Measurements from ENCODE around the gene EAPP.
"Not testable (repeated sequence)": the region's sequence is repeated elsewhere in the genome, so short reads cannot be mapped to it uniquely, and the experiment has no call there.

EAPP gene

DNA sequence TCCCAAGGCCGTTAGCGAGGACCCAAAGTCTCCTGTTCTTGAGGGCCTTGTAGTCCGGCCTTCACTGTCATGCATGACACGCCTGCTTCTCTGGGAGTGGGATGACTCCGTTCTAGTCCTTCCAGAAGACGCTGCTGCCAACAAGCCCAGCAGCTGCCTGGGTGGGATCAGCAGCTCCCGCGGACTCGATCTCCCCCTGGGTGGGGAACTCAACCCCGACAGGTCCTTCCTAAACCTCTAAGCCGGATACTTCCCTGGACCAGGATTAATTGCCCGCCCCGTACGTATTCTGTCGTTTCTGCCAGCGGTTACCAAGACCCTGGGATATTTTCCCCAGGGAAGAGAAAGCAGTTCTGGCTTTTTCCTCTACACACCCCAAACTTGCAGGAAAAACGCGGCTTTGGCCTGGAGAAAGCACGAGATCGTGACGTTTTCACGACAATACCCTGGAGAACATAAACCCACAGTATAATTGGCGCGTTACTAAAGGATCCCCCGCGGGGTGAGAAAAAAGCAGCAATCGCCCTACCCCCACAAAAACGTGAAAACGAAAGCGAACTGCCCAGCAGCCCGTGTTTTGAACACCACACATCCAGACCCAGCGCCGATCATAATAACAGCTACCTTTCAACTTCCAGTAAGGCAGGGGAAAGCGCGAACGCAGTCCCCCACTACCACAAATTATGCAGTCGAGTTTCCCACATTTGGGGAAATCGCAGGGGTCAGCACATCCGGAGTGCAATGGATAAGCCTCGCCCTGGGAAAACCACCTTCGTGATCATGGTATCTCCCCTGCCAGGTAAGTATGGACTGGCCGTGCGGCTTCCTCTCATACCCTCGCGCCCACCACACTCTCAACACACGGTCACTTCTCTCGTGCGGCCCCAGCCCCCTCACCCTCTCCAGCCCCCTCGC is 16.3 kb upstream of the EAPP start:
- not testable (repeated sequence) for H3K9me3 ChIP-seq (ENCODE audit: control insufficient read depth in 2 of 2, low read length in 2 of 2); H3K4me3 ChIP-seq (ENCODE audit: low read length in 2 of 2); H3K36me3 ChIP-seq (ENCODE audit: control insufficient read depth in 2 of 2, insufficient read depth in 2 of 2, low read length in 2 of 2); H3K9ac ChIP-seq (ENCODE audit: low read depth in 1 of 2, low read length in 2 of 2); H3K27ac ChIP-seq (ENCODE audit: low read depth in 2 of 2, low read length in 2 of 2); H3K4me1 ChIP-seq (ENCODE audit: control insufficient read depth in 2 of 2, insufficient read depth in 2 of 2, low read length in 2 of 2); H3K27me3 ChIP-seq (ENCODE audit: control insufficient read depth in 2 of 2, insufficient read depth in 2 of 2, low read length in 2 of 2)

DNA sequence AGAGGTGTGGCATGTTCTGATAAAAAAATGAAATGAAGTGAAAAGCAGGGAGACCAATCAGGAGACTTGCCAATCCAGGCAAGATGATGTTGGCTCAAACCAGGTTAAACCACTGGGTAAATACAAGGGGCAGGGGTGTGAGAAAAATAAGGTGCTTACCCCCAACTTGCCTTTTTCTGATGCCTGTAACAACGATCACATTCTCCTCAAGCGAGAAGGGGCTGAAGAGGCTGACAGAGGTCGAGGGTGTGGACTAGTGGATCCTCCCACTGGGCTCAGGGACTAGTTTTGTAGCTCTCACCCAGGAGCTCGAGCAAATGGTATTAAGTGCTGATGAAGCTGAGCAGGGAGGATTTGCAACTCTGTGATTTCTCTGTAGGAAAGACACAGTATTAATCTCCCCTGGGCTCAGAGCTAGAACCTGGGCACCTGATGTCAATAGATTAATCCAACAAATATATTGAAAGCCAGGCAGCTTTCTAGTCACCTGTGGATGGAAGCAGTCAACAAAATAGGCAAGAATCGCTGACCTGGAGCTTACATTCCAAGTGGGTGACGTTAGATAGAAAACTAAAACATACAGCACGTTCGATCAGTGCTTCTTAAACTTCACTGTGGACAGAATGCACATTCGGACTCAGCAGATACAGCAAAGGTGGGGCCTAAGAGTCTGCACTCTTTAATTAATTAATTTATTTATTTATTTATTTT is 15.2 kb upstream of the EAPP start:
- peak overlapping the region in 1 of 2 donors; percentile 32 for H3K9ac ChIP-seq (ENCODE audit: low read depth in 1 of 2, low read length in 2 of 2)
- H3K4me1 ChIP-seq (ENCODE audit: control insufficient read depth in 2 of 2, insufficient read depth in 2 of 2, low read length in 2 of 2): peaks cover 0 to 7% of the 10 kb centered on the region in 2 donors
- peak overlapping the region in 1 of 2 donors; percentile 20 for H3K27ac ChIP-seq (ENCODE audit: low read depth in 2 of 2, low read length in 2 of 2)
- no peaks in the 10 kb centered on the region for H3K27me3 ChIP-seq (ENCODE audit: control insufficient read depth in 2 of 2, insufficient read depth in 2 of 2, low read length in 2 of 2)
- peak overlapping the region in 1 of 2 donors; percentile 58 for H3K4me3 ChIP-seq (ENCODE audit: low read length in 2 of 2)
- no peaks in the 10 kb centered on the region for H3K9me3 ChIP-seq (ENCODE audit: control insufficient read depth in 2 of 2, low read length in 2 of 2)
- H3K36me3 ChIP-seq (ENCODE audit: control insufficient read depth in 2 of 2, insufficient read depth in 2 of 2, low read length in 2 of 2): no peaks in the 10 kb centered on the region

DNA sequence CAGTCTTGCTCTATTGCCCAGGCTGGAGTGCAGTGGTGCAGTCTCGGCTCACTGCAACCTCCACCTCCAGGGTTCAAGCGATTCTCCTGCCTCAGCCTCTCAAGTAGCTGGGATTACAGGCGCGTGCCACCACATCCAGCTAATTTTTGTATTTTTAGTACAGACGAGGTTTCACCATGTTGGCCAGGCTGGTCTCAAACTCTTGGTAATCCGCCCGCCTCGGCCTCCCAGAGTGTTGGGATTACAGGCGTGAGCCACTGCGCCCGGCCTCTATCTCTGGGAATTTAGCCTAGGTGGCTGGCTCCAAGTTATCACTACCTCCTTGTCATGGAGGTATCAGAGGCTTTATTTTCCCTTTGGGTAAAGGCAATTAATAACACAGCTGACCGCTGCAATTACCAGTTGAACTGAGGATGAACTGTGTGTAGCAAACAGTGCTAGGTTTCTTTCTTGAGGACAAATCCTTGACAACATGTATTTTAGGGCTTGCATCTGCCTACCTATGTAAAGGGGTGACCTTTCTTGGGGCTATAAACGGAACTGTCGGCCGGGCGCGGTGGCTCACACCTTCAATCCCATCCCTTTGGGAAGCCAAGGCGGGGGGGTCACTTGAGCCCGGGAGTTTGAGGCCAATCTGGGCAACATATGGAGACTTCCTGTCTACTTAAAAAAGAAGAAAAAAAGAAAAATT is 9.9 kb upstream of the EAPP start:
- not testable (repeated sequence) for H3K9ac ChIP-seq (ENCODE audit: low read depth in 1 of 2, low read length in 2 of 2); H3K36me3 ChIP-seq (ENCODE audit: control insufficient read depth in 2 of 2, insufficient read depth in 2 of 2, low read length in 2 of 2); H3K9me3 ChIP-seq (ENCODE audit: control insufficient read depth in 2 of 2, low read length in 2 of 2); H3K4me3 ChIP-seq (ENCODE audit: low read length in 2 of 2); H3K4me1 ChIP-seq (ENCODE audit: control insufficient read depth in 2 of 2, insufficient read depth in 2 of 2, low read length in 2 of 2); H3K27ac ChIP-seq (ENCODE audit: low read depth in 2 of 2, low read length in 2 of 2); H3K27me3 ChIP-seq (ENCODE audit: control insufficient read depth in 2 of 2, insufficient read depth in 2 of 2, low read length in 2 of 2)

DNA sequence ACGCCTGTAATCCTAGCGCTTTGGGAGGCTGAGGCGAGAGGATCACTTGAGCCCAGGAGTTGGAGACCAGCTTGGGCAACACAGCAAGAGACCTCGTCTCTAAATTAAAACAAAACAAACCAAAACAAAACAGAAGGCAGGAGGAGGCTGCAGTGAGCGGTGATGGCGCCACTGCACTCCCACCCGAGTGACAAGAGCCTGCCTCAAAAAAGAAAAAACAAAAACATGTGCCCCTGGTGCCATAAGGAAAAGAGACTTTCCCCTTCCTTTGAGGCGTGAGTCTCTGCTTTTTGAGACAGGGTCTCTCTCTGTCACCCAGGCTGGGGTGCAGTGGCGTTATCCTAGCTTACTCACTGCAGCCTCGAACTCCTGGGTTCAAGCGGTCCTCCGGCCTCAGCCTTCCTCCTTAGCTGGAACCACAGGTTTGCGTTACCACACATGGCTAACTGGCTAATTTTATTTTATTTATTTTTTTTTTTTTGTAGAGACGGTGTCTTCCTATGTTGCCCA is 9.0 kb upstream of the EAPP start:
- no peaks in the 10 kb centered on the region for H3K9me3 ChIP-seq (ENCODE audit: control insufficient read depth in 2 of 2, low read length in 2 of 2)
- H3K27me3 ChIP-seq (ENCODE audit: control insufficient read depth in 2 of 2, insufficient read depth in 2 of 2, low read length in 2 of 2): no peaks in the 10 kb centered on the region
- no peak overlapping the region for H3K27ac ChIP-seq (ENCODE audit: low read depth in 2 of 2, low read length in 2 of 2)
- no peaks in the 10 kb centered on the region for H3K36me3 ChIP-seq (ENCODE audit: control insufficient read depth in 2 of 2, insufficient read depth in 2 of 2, low read length in 2 of 2)
- H3K4me1 ChIP-seq (ENCODE audit: control insufficient read depth in 2 of 2, insufficient read depth in 2 of 2, low read length in 2 of 2): no peaks in the 10 kb centered on the region
- peak overlapping the region in 1 of 2 donors; percentile 4 for H3K4me3 ChIP-seq (ENCODE audit: low read length in 2 of 2)
- no peak overlapping the region for H3K9ac ChIP-seq (ENCODE audit: low read depth in 1 of 2, low read length in 2 of 2)

DNA sequence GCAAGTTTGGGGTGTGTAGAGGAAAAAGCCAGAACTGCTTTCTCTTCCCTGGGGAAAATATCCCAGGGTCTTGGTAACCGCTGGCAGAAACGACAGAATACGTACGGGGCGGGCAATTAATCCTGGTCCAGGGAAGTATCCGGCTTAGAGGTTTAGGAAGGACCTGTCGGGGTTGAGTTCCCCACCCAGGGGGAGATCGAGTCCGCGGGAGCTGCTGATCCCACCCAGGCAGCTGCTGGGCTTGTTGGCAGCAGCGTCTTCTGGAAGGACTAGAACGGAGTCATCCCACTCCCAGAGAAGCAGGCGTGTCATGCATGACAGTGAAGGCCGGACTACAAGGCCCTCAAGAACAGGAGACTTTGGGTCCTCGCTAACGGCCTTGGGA is 7.6 kb upstream of the EAPP start:
- not testable (repeated sequence) for H3K4me1 ChIP-seq (ENCODE audit: control insufficient read depth in 2 of 2, insufficient read depth in 2 of 2, low read length in 2 of 2); H3K9ac ChIP-seq (ENCODE audit: low read depth in 1 of 2, low read length in 2 of 2); H3K36me3 ChIP-seq (ENCODE audit: control insufficient read depth in 2 of 2, insufficient read depth in 2 of 2, low read length in 2 of 2); H3K27me3 ChIP-seq (ENCODE audit: control insufficient read depth in 2 of 2, insufficient read depth in 2 of 2, low read length in 2 of 2); H3K4me3 ChIP-seq (ENCODE audit: low read length in 2 of 2); H3K27ac ChIP-seq (ENCODE audit: low read depth in 2 of 2, low read length in 2 of 2); H3K9me3 ChIP-seq (ENCODE audit: control insufficient read depth in 2 of 2, low read length in 2 of 2)

DNA sequence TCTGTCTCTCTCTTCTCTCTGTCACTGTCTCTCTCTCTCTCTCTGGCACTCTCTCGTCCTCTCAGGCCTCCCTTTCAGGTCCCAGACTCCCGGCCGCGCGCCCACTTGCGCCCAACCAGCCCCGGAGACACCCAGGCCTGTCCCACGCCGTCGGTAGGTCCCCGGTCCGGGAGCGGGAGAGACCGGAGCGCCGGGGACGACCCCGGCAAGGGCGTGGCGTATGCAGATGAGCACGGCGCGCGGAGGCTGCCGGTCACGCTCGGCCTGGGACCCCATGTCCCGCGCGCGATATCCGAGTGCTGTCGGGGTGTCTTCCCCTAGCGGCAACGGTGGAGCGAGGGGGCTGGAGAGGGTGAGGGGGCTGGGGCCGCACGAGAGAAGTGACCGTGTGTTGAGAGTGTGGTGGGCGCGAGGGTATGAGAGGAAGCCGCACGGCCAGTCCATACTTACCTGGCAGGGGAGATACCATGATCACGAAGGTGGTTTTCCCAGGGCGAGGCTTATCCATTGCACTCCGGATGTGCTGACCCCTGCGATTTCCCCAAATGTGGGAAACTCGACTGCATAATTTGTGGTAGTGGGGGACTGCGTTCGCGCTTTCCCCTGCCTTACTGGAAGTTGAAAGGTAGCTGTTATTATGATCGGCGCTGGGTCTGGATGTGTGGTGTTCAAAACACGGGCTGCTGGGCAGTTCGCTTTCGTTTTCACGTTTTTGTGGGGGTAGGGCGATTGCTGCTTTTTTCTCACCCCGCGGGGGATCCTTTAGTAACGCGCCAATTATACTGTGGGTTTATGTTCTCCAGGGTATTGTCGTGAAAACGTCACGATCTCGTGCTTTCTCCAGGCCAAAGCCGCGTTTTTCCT is 7.0 kb upstream of the EAPP start:
- H3K27ac ChIP-seq (ENCODE audit: low read depth in 2 of 2, low read length in 2 of 2): not testable (repeated sequence)

DNA sequence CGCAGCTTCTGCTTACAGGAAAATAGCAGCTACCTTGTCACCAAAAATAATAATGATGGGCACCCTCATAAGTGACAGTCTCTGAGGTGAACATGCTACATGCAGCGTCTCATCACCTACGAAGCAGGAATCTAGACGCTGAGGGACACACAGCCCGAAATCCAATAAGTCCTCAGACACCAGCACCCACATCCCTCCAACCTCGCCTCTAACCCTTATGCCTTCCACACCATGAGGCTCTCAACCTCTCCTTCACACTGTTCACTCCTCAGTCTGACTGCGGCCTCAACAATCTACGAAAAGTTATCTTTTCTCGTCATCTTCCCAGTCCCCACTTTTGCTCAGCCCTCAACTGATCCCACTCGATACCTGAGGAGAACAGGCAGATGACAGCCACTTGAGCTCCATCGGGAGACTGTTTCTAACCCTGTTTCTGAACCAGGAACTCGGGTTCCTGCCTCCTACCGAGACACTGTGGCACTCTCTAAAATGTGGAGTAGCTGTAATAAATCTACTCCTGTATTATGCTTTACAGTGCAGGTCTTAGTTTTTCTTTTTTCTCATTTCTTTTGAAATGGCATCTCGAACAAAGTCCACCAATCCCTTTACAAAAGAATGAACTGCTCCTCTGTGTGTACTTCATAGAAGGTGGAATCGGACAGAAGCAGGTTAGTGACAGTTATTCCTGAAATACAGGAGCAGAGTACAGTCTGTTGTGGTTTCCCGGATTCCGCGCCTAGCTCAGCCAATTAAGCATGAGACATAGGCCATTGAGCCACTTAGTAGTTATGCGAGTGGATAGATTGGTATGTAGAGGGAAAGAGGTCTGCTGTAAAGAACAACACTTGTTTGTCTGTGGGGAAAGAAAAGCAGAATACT is 919 bp upstream of the EAPP start:
- Histone ChIP-seq H3K27ac (ENCODE audit: low read depth in 2 of 2, low read length in 2 of 2) (peak overlapping the region; percentile 63 to 92), H3K9ac (ENCODE audit: low read depth in 1 of 2, low read length in 2 of 2) (peak overlapping the region; percentile 18 to 97), H3K4me3 (ENCODE audit: low read length in 2 of 2) (peak overlapping the region; percentile 91), H3K4me1 (ENCODE audit: control insufficient read depth in 2 of 2, insufficient read depth in 2 of 2, low read length in 2 of 2) (peaks cover 13% of the 10 kb centered on the region in 2 donors)
- H3K9me3 ChIP-seq (ENCODE audit: control insufficient read depth in 2 of 2, low read length in 2 of 2); H3K36me3 ChIP-seq (ENCODE audit: control insufficient read depth in 2 of 2, insufficient read depth in 2 of 2, low read length in 2 of 2); H3K27me3 ChIP-seq (ENCODE audit: control insufficient read depth in 2 of 2, insufficient read depth in 2 of 2, low read length in 2 of 2): not testable (repeated sequence)

More for the DNA sequence above, 7.0 kb upstream of the EAPP start:
- H3K36me3 ChIP-seq (ENCODE audit: control insufficient read depth in 2 of 2, insufficient read depth in 2 of 2, low read length in 2 of 2); H3K27me3 ChIP-seq (ENCODE audit: control insufficient read depth in 2 of 2, insufficient read depth in 2 of 2, low read length in 2 of 2); H3K9me3 ChIP-seq (ENCODE audit: control insufficient read depth in 2 of 2, low read length in 2 of 2); H3K4me1 ChIP-seq (ENCODE audit: control insufficient read depth in 2 of 2, insufficient read depth in 2 of 2, low read length in 2 of 2); H3K9ac ChIP-seq (ENCODE audit: low read depth in 1 of 2, low read length in 2 of 2); H3K4me3 ChIP-seq (ENCODE audit: low read length in 2 of 2): not testable (repeated sequence)

DNA sequence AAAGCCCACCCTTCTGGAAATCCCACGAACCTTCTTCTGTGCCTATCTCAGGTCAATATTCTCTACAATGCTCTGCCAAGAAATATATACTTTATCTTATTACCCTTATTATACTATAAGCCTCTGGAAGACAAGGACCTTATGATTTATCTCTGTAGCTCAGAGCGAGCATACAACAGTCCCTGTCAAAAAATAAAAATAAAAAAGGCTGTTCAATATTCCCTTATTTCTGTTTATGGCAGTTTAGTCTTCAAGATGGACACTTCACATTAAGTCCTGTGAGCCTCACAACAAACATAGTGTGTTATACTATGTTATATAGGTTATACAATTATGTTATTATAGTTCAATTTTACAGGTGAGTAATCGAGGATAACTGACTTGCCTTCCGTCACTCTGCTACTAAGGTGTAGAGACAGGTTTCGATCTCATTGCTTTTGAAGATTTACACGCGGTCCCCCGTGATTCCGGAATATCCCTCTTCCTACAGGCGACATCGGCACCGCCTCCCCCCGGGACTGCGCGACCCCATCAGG is 562 bp downstream of the EAPP start:
- H3K36me3 ChIP-seq (ENCODE audit: control insufficient read depth in 2 of 2, insufficient read depth in 2 of 2, low read length in 2 of 2): peaks cover 4 to 9% of the 10 kb centered on the region in 2 donors
- H3K27ac ChIP-seq (ENCODE audit: low read depth in 2 of 2, low read length in 2 of 2): peak overlapping the region; percentile 92 to 96
- H3K9ac ChIP-seq (ENCODE audit: low read depth in 1 of 2, low read length in 2 of 2): peak overlapping the region; percentile 97
- peaks cover 13% of the 10 kb centered on the region in 2 donors for H3K4me1 ChIP-seq (ENCODE audit: control insufficient read depth in 2 of 2, insufficient read depth in 2 of 2, low read length in 2 of 2)
- H3K9me3 ChIP-seq (ENCODE audit: control insufficient read depth in 2 of 2, low read length in 2 of 2): no peaks in the 10 kb centered on the region
- H3K27me3 ChIP-seq (ENCODE audit: control insufficient read depth in 2 of 2, insufficient read depth in 2 of 2, low read length in 2 of 2): no peaks in the 10 kb centered on the region
- peak overlapping the region; percentile 91 for H3K4me3 ChIP-seq (ENCODE audit: low read length in 2 of 2)

Data from mucosa of rectum (tissue), 2 donors.